ENCODE results near the gene MARCHF10. TPM values are rescaled to one million over a fixed set of nuclear protein-coding genes. Genes with fewer than 3 reads are reported as not detected.
"Not testable (repeated sequence)": the region's sequence is repeated elsewhere in the genome, so short reads cannot be mapped to it uniquely, and the experiment has no call there.

MARCHF10 gene
- total RNA-seq, 1 donor from 2014 or later = not detected

GRCh38 chr17:62791767-62792446 lies 16.2 kb downstream of the MARCHF10 start:
- intact Hi-C loops (cut with micrococcal nuclease) = no loop called here
- Mint-ChIP-seq H3K27ac (no peak overlapping the region), H3K36me3 (ENCODE audit: low read depth) (no peaks in the 10 kb centered on the region)

DNA sequence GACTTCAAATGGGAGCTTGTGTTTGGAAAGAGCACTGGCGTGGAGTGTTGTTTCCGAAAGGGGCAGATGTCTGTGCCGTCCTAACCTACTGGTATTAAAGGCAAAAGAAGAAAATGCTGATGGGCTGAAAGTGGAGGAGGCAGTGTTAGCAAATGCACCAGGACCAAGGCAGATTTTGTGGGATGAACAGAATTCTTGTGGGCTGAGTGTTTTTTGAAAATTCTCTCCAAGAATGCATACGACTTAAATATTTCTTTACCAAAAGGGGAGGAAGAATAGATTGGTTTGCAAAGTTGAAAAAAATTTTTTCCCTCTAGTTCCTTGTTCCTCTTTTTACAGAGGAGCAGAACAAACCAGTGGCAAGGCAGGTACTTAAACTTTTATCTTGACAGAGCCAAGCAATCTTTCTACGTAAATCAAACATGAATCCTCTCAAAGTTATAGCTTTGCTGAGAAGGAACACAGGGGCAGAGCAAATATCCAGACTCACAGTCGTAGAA lies 16.8 kb downstream of the MARCHF10 start:
- Mint-ChIP-seq H3K36me3 (ENCODE audit: low read depth) (no peaks in the 10 kb centered on the region), H3K9me3 (peaks cover 13% of the 10 kb centered on the region), H3K4me3 (no peak overlapping the region), H3K27me3 (ENCODE audit: insufficient read depth) (peaks cover 14% of the 10 kb centered on the region), H3K27ac (no peak overlapping the region), H3K4me1 (ENCODE audit: low read depth) (peaks cover 9% of the 10 kb centered on the region)
- DNase-seq (ENCODE audit: low spot score) = no peak
- intact Hi-C loops (cut with micrococcal nuclease) = no loop called here

More at GRCh38 chr17:62791767-62792446, 16.2 kb downstream of the MARCHF10 start:
- H3K4me3 Mint-ChIP-seq = no peak overlapping the region
- H3K4me1 Mint-ChIP-seq (ENCODE audit: low read depth) = peaks cover 9% of the 10 kb centered on the region
- H3K27me3 Mint-ChIP-seq (ENCODE audit: insufficient read depth) = peaks cover 14% of the 10 kb centered on the region
- DNase-seq (ENCODE audit: low spot score) = no peak
- H3K9me3 Mint-ChIP-seq = peaks cover 13% of the 10 kb centered on the region

- H3K27me3 Mint-ChIP-seq (ENCODE audit: insufficient read depth) = peaks cover 14% of the 10 kb centered on the region
- no peak overlapping the region for H3K4me3 Mint-ChIP-seq
- intact Hi-C loops (cut with micrococcal nuclease) = no loop called here
- no peak for DNase-seq (ENCODE audit: low spot score)
- H3K4me1 Mint-ChIP-seq (ENCODE audit: low read depth) = peaks cover 9% of the 10 kb centered on the region
- H3K27ac Mint-ChIP-seq = no peak overlapping the region
- H3K9me3 Mint-ChIP-seq = peaks cover 13% of the 10 kb centered on the region
- no peaks in the 10 kb centered on the region for H3K36me3 Mint-ChIP-seq (ENCODE audit: low read depth)
Measured at GRCh38 chr17:62790564-62790986, 17.5 kb downstream of the MARCHF10 start.

- peaks cover 4% of the 10 kb centered on the region for H3K9me3 Mint-ChIP-seq
- no peak overlapping the region for H3K4me3 Mint-ChIP-seq
- H3K27ac Mint-ChIP-seq = no peak overlapping the region
- H3K27me3 Mint-ChIP-seq (ENCODE audit: insufficient read depth) = peaks cover 11% of the 10 kb centered on the region
- no peaks in the 10 kb centered on the region for H3K36me3 Mint-ChIP-seq (ENCODE audit: low read depth)
- no peak for DNase-seq (ENCODE audit: low spot score)
- H3K4me1 Mint-ChIP-seq (ENCODE audit: low read depth) = no peaks in the 10 kb centered on the region
- intact Hi-C loops (cut with micrococcal nuclease) = no loop called here
Measured at GRCh38 chr17:62787366-62787765, 20.7 kb downstream of the MARCHF10 start.

DNA sequence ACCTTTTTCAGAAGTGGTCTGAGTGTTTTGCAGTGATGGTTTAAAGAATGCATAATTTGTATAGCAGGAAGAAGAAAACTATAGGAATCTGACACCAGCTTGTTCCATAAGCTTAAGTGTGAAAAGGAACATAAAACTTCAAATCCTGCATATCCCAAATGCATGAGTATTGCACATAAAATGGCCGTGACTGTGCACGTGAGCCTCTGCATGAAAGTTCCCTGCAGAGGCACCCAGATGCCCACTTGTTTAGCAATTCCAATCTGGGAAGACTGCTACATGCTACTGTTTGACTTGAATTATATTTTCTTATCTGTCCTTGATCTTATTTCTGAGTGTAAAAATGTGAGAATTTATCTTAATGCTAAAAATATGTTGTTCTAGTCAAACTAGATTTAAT lies 21.5 kb downstream of the MARCHF10 start:
- H3K36me3 Mint-ChIP-seq (ENCODE audit: low read depth) = no peaks in the 10 kb centered on the region
- H3K4me1 Mint-ChIP-seq (ENCODE audit: low read depth) = no peaks in the 10 kb centered on the region
- H3K9me3 Mint-ChIP-seq = peaks cover 4% of the 10 kb centered on the region
- H3K27ac Mint-ChIP-seq = no peak overlapping the region
- peaks cover 10% of the 10 kb centered on the region for H3K27me3 Mint-ChIP-seq (ENCODE audit: insufficient read depth)
- intact Hi-C loops (cut with micrococcal nuclease) = no loop called here
- no peak overlapping the region for H3K4me3 Mint-ChIP-seq
- no peak for DNase-seq (ENCODE audit: low spot score)

- H3K27me3 Mint-ChIP-seq (ENCODE audit: insufficient read depth); H3K27ac Mint-ChIP-seq: not testable (repeated sequence)
Measured at GRCh38 chr17:62785983-62786382, 22.1 kb downstream of the MARCHF10 start.

DNA sequence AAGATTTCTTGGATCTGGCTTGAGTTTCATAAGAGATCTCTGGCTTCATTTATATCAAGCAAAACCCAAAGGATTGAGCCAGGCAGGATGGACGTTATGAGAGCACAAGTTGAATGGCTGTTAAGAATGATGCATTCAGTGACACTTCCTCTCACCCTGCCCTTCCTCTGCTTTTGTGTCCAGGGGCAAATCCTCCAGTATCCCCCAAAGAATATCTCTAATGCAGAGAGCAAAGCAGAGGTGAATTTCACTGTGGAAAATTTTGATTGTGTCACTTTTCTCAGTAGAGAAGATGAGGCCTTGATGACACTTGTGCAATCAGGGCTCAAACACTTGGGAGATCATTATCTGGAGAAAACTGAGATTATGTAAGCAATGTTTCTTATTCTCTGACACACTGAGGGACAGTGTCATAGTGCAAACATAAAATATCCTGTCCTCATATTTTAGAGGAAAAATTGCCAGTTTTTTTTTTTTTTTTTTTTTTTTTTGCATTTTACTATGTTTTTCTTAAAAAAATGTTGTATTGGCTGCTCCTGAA lies 25.3 kb downstream of the MARCHF10 start:
- Mint-ChIP-seq H3K27me3 (ENCODE audit: insufficient read depth) (peaks cover 4% of the 10 kb centered on the region), H3K36me3 (ENCODE audit: low read depth) (no peaks in the 10 kb centered on the region), H3K4me3 (no peak overlapping the region), H3K9me3 (peaks cover 4% of the 10 kb centered on the region), H3K27ac (no peak overlapping the region), H3K4me1 (ENCODE audit: low read depth) (no peaks in the 10 kb centered on the region)
- intact Hi-C loops (cut with micrococcal nuclease) = no loop called here
- no peak for DNase-seq (ENCODE audit: low spot score)

More at GRCh38 chr17:62785983-62786382, 22.1 kb downstream of the MARCHF10 start:
- H3K4me1 Mint-ChIP-seq (ENCODE audit: low read depth); intact Hi-C loops (cut with micrococcal nuclease); H3K4me3 Mint-ChIP-seq; DNase-seq (ENCODE audit: low spot score); H3K9me3 Mint-ChIP-seq; H3K36me3 Mint-ChIP-seq (ENCODE audit: low read depth): not testable (repeated sequence)

DNA sequence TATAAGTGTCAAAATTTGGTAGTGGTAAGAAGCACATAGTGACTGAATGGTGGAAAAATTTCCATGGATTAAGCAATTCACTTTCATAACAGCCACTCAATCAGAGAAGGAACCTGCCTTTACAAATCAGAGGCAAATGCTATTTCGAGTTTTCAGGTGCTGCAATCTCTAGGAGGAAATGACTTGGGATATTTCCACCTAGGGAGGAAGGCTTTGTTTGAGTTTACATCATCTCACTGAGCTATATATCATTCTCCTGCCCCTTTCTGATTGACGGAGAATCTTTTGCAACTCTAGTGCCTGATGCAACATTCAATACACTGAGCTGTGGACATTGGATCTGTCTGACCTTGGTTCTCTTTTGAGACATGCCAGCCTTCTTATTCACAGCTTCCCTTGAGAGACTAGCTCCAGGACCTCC lies 26.3 kb downstream of the MARCHF10 start:
- no peak overlapping the region for H3K4me3 Mint-ChIP-seq
- intact Hi-C loops (cut with micrococcal nuclease) = no loop called here
- DNase-seq (ENCODE audit: low spot score) = no peak
- H3K27me3 Mint-ChIP-seq (ENCODE audit: insufficient read depth) = peaks cover 4% of the 10 kb centered on the region
- H3K27ac Mint-ChIP-seq = no peak overlapping the region
- peaks cover 4% of the 10 kb centered on the region for H3K9me3 Mint-ChIP-seq
- H3K36me3 Mint-ChIP-seq (ENCODE audit: low read depth) = no peaks in the 10 kb centered on the region
- H3K4me1 Mint-ChIP-seq (ENCODE audit: low read depth) = no peaks in the 10 kb centered on the region

DNA sequence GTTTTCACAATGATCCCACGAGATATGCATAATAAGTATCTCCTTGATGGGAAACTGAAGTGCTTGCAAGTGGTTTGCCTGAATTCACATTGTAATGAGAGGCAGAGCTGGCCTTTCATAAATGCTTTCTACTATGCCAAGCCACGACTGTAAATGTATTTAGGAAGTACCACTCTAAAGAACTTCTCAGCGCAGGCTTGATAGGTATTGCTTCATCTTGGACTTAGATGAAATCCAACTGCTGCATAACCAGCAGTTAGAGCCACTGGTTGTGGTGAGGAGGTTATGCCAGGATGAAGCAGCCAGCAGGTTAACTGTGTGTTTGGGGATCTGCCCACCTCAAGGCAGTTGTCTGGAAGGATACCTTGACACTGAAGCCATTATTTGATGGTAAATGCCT lies 26.8 kb downstream of the MARCHF10 start:
- Mint-ChIP-seq H3K36me3 (ENCODE audit: low read depth) (no peaks in the 10 kb centered on the region), H3K9me3 (peaks cover 4% of the 10 kb centered on the region), H3K4me1 (ENCODE audit: low read depth) (no peaks in the 10 kb centered on the region), H3K27ac (no peak overlapping the region), H3K4me3 (no peak overlapping the region), H3K27me3 (ENCODE audit: insufficient read depth) (peaks cover 4% of the 10 kb centered on the region)
- no peak for DNase-seq (ENCODE audit: low spot score)
- intact Hi-C loops (cut with micrococcal nuclease) = no loop called here

DNA sequence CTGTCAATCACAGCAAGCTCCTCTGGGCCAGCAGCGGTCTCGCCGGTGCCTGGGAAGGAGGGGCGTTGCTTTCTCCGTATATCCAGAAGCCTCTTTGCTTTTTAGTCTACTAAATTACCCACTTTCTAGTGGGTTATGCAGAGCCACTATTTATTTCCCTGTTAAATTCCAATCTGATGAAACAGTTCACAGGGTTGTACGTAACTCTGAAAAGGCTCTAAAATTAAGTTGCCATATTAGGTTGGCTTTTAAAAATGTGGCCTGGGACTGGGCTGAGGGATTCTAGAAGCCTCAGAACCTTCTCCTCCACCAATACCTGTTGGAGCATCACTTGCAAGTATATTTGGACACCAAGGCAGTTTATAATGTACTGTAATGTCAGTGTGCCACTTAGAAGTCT lies 27.2 kb downstream of the MARCHF10 start:
- DNase-seq (ENCODE audit: low spot score) = no peak
- Mint-ChIP-seq H3K27ac (no peak overlapping the region), H3K27me3 (ENCODE audit: insufficient read depth) (peaks cover 4% of the 10 kb centered on the region), H3K36me3 (ENCODE audit: low read depth) (no peaks in the 10 kb centered on the region), H3K4me1 (ENCODE audit: low read depth) (no peaks in the 10 kb centered on the region), H3K4me3 (no peak overlapping the region), H3K9me3 (peaks cover 4% of the 10 kb centered on the region)
- intact Hi-C loops (cut with micrococcal nuclease) = no loop called here

- intact Hi-C loops (cut with micrococcal nuclease) = no loop called here
- Mint-ChIP-seq H3K27me3 (ENCODE audit: insufficient read depth) (peaks cover 4% of the 10 kb centered on the region), H3K4me3 (no peak overlapping the region), H3K36me3 (ENCODE audit: low read depth) (no peaks in the 10 kb centered on the region), H3K27ac (no peak overlapping the region), H3K9me3 (peaks cover 4% of the 10 kb centered on the region), H3K4me1 (ENCODE audit: low read depth) (no peaks in the 10 kb centered on the region)
- no peak for DNase-seq (ENCODE audit: low spot score)
Measured at GRCh38 chr17:62780269-62780668, 27.8 kb downstream of the MARCHF10 start.

DNA sequence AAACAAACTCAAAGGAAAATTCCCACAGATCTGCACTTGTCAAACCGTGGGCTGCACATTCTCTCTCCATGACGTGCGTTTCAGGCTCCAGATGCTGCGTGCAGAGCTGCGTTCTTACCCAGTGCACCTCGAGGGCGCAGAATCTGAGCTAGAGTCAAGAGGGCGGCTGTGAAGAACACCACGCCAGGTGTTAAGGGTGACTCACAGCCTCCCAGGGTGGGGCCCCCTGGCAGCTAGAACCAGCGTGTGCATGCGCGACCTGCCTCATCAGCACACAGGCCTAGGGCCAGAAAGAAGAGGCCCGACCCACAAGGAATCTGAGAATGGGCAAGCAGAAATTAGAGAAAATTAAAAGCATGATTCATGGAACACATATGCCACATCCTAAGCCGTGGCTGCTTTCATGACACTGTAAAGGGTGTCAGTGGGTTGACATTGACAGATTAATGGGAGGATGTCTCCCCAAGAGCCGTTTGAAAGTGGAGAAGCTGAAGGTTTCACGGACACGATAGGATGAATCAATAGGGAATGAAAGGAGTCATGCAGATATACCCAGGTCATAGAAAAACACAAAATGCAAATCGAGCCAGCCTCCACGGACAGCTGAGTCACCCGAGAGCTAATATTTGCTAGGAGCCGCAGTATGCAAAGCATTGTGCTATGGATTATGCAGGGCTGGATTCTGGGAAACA lies 29.0 kb downstream of the MARCHF10 start:
- H3K27ac Mint-ChIP-seq = no peak overlapping the region
- H3K9me3 Mint-ChIP-seq = peaks cover 4% of the 10 kb centered on the region
- no peaks in the 10 kb centered on the region for H3K4me1 Mint-ChIP-seq (ENCODE audit: low read depth)
- no peak overlapping the region for H3K4me3 Mint-ChIP-seq
- intact Hi-C loops (cut with micrococcal nuclease) = no loop called here
- peaks cover 4% of the 10 kb centered on the region for H3K27me3 Mint-ChIP-seq (ENCODE audit: insufficient read depth)
- no peak for DNase-seq (ENCODE audit: low spot score)
- H3K36me3 Mint-ChIP-seq (ENCODE audit: low read depth) = no peaks in the 10 kb centered on the region

GRCh38 chr17:62775876-62776275 lies 32.2 kb downstream of the MARCHF10 start:
- Mint-ChIP-seq H3K9me3 (peaks cover 4% of the 10 kb centered on the region), H3K27me3 (ENCODE audit: insufficient read depth) (peaks cover 10% of the 10 kb centered on the region), H3K4me3 (no peak overlapping the region), H3K4me1 (ENCODE audit: low read depth) (no peaks in the 10 kb centered on the region), H3K36me3 (ENCODE audit: low read depth) (no peaks in the 10 kb centered on the region), H3K27ac (no peak overlapping the region)
- intact Hi-C loops (cut with micrococcal nuclease) = no loop called here
- no peak for DNase-seq (ENCODE audit: low spot score)
